GM13976 (cell line): Measurements from ENCODE around the gene HUNK.

Experiments used
- DNase-seq: peaks from one replicate; pipeline ENCODE4 v3.0.0; 2012; ENCODE audit warnings: low spot score
- in situ Hi-C: fragments of 300-500 bp; cut with MboI; formaldehyde crosslinking; loops from one replicate; pipeline ENCODE4 v1.12.0; 2022; ENCODE audit warnings: low sequenced_read_pairs, mixed read lengths, inconsistent platforms; ENCODE audit not compliant: unreplicated experiment
- TF ChIP-seq, protein P1 (sequence below): IDR thresholded peaks from 2 replicates; pipeline ENCODE4 v1.5.1; 2012; ENCODE audit warnings: borderline replicate concordance, mild to moderate bottlenecking; ENCODE audit not compliant: insufficient read depth; ENCODE audit errors: extremely low read depth, missing control alignments, control extremely low read depth

Gene HUNK

GRCh38 chr21:32018381-32018780 is 145.6 kb downstream of the HUNK start:
- in situ Hi-C loops, result no loop called here
- TF ChIP-seq, protein P1, sequence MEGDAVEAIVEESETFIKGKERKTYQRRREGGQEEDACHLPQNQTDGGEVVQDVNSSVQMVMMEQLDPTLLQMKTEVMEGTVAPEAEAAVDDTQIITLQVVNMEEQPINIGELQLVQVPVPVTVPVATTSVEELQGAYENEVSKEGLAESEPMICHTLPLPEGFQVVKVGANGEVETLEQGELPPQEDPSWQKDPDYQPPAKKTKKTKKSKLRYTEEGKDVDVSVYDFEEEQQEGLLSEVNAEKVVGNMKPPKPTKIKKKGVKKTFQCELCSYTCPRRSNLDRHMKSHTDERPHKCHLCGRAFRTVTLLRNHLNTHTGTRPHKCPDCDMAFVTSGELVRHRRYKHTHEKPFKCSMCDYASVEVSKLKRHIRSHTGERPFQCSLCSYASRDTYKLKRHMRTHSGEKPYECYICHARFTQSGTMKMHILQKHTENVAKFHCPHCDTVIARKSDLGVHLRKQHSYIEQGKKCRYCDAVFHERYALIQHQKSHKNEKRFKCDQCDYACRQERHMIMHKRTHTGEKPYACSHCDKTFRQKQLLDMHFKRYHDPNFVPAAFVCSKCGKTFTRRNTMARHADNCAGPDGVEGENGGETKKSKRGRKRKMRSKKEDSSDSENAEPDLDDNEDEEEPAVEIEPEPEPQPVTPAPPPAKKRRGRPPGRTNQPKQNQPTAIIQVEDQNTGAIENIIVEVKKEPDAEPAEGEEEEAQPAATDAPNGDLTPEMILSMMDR, result no peak
- no peak for DNase-seq

GRCh38 chr21:32020564-32020963 is 147.7 kb downstream of the HUNK start:
- DNase-seq, result no peak
- TF ChIP-seq, protein P1, result no peak
- in situ Hi-C loops, result no loop called here

GRCh38 chr21:32021319-32021994 is 148.6 kb downstream of the HUNK start:
- TF ChIP-seq, protein P1, result no peak
- DNase-seq, result no peak
- in situ Hi-C loops, result no loop called here

GRCh38 chr21:32022146-32022545 is 149.3 kb downstream of the HUNK start:
- TF ChIP-seq, protein P1, result no peak
- in situ Hi-C loops, result no loop called here
- no peak for DNase-seq

GRCh38 chr21:32030146-32030652 is 157.4 kb downstream of the HUNK start:
- no peak for DNase-seq
- TF ChIP-seq, protein P1, result no peak
- in situ Hi-C loops, result no loop called here

- no peak for DNase-seq
- in situ Hi-C loops, result no loop called here
- TF ChIP-seq, protein P1, result no peak
These were observed 162.0 kb downstream of the HUNK start for GRCh38 chr21:32034850-32035249.

- DNase-seq, result no peak
- in situ Hi-C loops, result no loop called here
- TF ChIP-seq, protein P1, result no peak
These were observed 162.8 kb downstream of the HUNK start for GRCh38 chr21:32035617-32036016.
